Adipocyte (in vitro differentiated cells): Measurements from ENCODE around the gene POLR2M.

Experiments used
- DNase-seq: peaks from one replicate; pipeline ENCODE4 v3.0.0-alpha.2; 2015; ENCODE audit warnings: low read depth
- H3K27me3 ChIP-seq: replicated peaks from 2 replicates; pipeline ENCODE4 v1.7.0; 2013; ENCODE audit warnings: mild to moderate bottlenecking, low read length, moderate library complexity; ENCODE audit not compliant: control insufficient read depth, insufficient read depth
- H3K36me3 ChIP-seq: 2 replicates; pipeline ENCODE4 v1.7.0; 2013; ENCODE audit warnings: low read length, mild to moderate bottlenecking, moderate library complexity; ENCODE audit not compliant: control insufficient read depth, insufficient read depth, severe bottlenecking
- H3K4me1 ChIP-seq: 2 replicates; pipeline ENCODE4 v1.7.0; 2013; ENCODE audit warnings: mild to moderate bottlenecking, low read length, moderate library complexity; ENCODE audit not compliant: control insufficient read depth, insufficient read depth
- H3K4me3 ChIP-seq: 2 replicates; pipeline ENCODE4 v1.7.0; 2013; ENCODE audit warnings: mild to moderate bottlenecking, low read length, moderate library complexity
- H3K9ac ChIP-seq: 2 replicates; pipeline ENCODE4 v1.7.0; 2013; ENCODE audit warnings: mild to moderate bottlenecking, low read length, moderate library complexity
- H3K9me3 ChIP-seq: 2 replicates; pipeline ENCODE4 v1.7.0; 2013; ENCODE audit warnings: mild to moderate bottlenecking, low read length, moderate library complexity; ENCODE audit not compliant: control insufficient read depth

The POLR2M gene

GRCh38 chr15:57763176-57763964, 56.9 kb downstream of the POLR2M start:
- no peak overlapping the region for H3K4me3 ChIP-seq
- DNase-seq: no peak
- no peaks in the 10 kb centered on the region for H3K9me3 ChIP-seq
- no peaks in the 10 kb centered on the region for H3K36me3 ChIP-seq
- peaks cover 4% of the 10 kb centered on the region for H3K27me3 ChIP-seq
- H3K4me1 ChIP-seq: peaks cover 19% of the 10 kb centered on the region
- H3K9ac ChIP-seq: no peak overlapping the region
